Measurements from ENCODE around the gene TAGLN.
"Not testable (repeated sequence)": the region's sequence is repeated elsewhere in the genome, so short reads cannot be mapped to it uniquely, and the experiment has no call there.

- TF ChIP-seq RAD21 (CRISPR knock-in tag; conservative IDR thresholded peaks at IDR 0.05 in 1 of 2, IDR thresholded peaks at IDR 0.05 in 1 of 2); FOXK2 (conservative IDR thresholded peaks at IDR 0.05 in 1 of 2, IDR thresholded peaks at IDR 0.05 in 1 of 2; ENCODE audit: low read depth in 2 of 2); ZNF384 (IDR thresholded peaks at IDR 0.05; ENCODE audit: low read depth, low read length); TFE3 (CRISPR knock-in tag; IDR thresholded peaks at IDR 0.05); ZBTB49 (CRISPR knock-in tag; IDR thresholded peaks at IDR 0.05; ENCODE audit: borderline replicate concordance); FOXP1 (CRISPR knock-in tag; IDR thresholded peaks at IDR 0.05); TCF3 (CRISPR knock-in tag; IDR thresholded peaks at IDR 0.05); DDX20 (tag; IDR thresholded peaks at IDR 0.05; ENCODE audit: low read depth); RCOR1 (IDR thresholded peaks at IDR 0.05; ENCODE audit: borderline replicate concordance in 1 of 2, low read depth in 2 of 2, low read length in 2 of 2); DEAF1 (CRISPR knock-in tag; IDR thresholded peaks at IDR 0.05): not testable (repeated sequence)
- TF ChIP-seq, protein P1, sequence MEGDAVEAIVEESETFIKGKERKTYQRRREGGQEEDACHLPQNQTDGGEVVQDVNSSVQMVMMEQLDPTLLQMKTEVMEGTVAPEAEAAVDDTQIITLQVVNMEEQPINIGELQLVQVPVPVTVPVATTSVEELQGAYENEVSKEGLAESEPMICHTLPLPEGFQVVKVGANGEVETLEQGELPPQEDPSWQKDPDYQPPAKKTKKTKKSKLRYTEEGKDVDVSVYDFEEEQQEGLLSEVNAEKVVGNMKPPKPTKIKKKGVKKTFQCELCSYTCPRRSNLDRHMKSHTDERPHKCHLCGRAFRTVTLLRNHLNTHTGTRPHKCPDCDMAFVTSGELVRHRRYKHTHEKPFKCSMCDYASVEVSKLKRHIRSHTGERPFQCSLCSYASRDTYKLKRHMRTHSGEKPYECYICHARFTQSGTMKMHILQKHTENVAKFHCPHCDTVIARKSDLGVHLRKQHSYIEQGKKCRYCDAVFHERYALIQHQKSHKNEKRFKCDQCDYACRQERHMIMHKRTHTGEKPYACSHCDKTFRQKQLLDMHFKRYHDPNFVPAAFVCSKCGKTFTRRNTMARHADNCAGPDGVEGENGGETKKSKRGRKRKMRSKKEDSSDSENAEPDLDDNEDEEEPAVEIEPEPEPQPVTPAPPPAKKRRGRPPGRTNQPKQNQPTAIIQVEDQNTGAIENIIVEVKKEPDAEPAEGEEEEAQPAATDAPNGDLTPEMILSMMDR (IDR thresholded peaks at IDR 0.05 in 2 of 3, conservative IDR thresholded peaks at IDR 0.05 in 1 of 3; ENCODE audit: insufficient read depth in 2 of 3, low read depth in 1 of 3, low read length in 3 of 3) = not testable (repeated sequence)
- TF ChIP-seq, protein P2, sequence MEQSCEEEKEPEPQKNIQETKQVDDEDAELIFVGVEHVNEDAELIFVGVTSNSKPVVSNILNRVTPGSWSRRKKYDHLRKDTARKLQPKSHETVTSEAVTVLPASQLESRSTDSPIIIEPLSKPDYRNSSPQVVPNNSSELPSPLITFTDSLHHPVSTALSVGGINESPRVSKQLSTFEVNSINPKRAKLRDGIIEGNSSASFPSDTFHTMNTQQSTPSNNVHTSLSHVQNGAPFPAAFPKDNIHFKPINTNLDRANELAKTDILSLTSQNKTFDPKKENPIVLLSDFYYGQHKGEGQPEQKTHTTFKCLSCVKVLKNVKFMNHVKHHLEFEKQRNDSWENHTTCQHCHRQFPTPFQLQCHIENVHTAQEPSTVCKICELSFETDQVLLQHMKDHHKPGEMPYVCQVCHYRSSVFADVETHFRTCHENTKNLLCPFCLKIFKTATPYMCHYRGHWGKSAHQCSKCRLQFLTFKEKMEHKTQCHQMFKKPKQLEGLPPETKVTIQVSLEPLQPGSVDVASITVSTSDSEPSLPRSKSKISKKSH (CRISPR knock-in tag; IDR thresholded peaks at IDR 0.05) = not testable (repeated sequence)
These were observed 9.5 kb downstream of the TAGLN start for GRCh38 chr11:117208710-117209109.

Data from K562 (cell line).